HG03342 (cell line): ENCODE measurements around the gene SKAP1.
"Not testable (repeated sequence)": the region's sequence is repeated elsewhere in the genome, so short reads cannot be mapped to it uniquely, and the experiment has no call there.

Experiments used
- ATAC-seq: cut with Tn5 transposase; IDR thresholded peaks from one replicate; pipeline ENCODE4 v1.9.1; 2021; ENCODE audit warnings: mild to moderate bottlenecking, moderate library complexity; ENCODE audit not compliant: unreplicated experiment

Gene SKAP1

DNA sequence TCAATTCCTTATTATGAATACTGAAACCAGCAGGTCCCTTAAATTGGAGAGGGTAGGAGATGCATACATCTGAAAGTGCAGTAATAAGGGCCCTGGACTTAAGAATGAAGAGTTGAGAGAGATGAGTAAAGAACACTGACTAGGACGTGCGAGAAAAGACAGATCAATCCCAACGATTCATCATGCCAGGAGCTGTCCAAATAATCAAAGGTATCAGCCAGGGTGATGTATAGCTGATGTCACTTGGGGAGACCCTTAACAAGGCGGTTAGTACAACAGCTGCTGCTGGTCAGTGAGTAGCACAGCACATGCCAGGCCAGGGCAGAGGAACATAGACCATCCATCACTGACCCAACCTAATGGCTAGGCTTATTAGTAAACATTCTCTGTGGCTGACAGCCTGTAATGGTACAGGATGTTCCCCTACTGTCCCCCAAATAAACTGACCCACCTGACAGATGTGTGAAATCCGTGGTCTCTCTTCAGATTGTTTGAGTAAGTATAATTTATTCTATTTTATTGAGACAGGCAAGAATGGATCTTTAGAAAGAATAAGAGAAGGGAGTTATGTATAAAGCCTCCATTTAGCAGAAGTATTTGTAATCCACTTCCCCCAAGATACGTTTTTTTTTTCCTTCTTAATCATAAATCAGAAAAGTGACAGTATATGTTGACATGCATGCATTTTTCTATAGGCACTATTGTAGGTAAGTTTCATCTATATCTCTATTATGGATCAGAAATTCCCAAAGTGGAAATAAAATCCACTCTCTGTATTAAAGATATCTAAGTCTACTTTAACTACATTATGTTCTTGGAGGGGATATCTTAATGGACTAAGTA lies 204.1 kb downstream of the SKAP1 start:
- no peak for ATAC-seq

DNA sequence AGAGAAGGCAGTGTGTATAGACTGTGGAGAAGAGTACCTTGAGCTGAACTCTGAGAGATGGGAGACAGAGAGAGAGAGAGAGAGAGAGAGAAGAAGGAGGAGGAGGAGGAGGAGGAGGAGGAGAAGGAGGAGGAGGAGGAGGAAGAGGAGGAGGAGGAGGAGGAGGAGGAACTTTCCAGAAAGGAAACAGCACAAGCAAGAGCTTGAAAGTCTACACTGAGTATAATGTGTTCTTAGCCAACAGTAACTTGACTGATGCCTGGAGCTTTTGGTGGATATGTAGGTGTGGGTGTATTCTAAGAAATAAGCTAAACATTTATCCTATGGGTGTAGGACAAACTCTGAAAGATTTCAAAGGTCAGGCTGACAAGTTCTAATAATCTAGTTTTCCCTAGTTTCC lies 206.1 kb downstream of the SKAP1 start:
- no peak for ATAC-seq

DNA sequence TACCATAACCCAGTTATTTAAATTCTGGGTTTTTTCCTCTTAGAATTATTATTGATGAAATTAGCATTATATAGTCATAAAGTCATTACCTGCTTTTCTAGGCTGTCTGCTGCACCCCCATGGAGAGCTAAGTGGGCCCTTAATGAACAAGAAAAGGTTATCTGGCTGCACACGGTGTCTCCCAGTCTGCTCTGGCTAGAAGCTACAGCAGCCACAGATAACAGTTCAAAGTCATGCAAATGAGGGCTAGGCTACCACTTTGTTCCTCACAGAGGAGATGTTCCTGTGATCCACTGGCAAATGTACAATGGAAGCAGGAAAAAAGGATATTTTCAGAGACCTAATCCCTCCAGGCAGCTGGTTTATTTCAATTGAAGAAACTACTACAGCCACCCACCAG lies 210.4 kb downstream of the SKAP1 start:
- no peak for ATAC-seq

DNA sequence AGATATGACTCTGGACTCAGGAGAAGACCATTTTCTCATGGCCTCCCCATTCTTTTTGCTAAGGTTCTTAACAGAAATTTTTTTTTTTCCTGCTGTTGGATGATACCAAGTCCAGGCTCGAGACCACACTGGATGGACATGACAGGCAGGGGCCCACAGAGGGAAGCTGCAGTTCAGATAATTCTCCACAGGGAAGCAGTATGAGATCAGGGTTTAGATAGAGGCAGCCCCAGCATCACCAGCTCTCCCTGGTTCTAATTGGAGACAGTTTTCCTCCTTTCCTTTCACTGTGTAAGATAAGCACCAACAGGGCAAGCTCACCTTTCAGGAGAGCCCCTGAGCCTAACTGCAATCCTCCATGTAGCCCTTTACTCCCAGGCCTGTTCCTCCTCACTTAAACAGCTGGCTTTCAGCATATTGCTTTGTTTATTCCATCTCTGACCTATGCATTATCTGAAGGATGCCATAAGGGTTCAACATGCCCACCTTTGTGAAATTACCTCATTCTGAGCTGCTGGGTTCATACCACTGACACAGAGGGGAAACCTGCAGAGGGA lies 214.4 kb downstream of the SKAP1 start:
- no peak for ATAC-seq

DNA sequence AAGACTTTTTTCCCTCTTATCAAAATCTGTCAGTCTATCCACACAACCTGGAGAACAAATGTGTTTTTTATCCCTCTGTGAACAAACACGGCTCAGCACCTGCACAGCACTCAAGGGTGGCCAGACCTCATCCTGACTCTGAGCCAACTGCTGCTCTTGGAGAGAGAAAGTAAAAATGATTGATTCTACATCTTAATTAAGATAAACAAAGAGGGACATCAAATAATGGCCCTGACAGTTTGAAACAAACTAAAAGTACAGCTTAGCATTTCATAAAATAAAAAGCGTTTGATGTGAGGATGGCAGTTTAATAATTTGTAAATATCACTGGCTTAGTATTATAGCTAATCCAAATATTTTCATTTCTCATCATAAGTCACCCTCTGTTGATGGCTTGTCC lies 216.2 kb downstream of the SKAP1 start:
- no peak for ATAC-seq

DNA sequence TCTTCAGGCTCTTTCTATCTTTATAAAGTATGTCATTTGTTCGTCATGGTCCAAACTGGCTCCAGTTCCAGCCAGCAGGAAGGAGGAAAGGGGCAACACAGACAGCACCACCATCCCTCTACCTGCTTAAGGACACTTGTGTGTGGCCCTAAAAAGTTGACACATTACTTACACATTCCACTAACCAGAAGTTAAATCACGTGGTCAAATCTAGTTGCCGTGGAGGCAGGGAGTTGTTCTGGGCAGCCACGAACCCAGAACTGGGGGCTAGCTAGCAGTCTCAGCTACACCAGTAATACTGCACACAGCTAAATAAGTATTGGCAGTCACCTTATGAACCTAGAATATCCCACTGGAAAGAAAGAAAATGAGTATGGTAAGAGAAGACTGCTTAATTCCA lies 218.2 kb downstream of the SKAP1 start:
- no peak for ATAC-seq

DNA sequence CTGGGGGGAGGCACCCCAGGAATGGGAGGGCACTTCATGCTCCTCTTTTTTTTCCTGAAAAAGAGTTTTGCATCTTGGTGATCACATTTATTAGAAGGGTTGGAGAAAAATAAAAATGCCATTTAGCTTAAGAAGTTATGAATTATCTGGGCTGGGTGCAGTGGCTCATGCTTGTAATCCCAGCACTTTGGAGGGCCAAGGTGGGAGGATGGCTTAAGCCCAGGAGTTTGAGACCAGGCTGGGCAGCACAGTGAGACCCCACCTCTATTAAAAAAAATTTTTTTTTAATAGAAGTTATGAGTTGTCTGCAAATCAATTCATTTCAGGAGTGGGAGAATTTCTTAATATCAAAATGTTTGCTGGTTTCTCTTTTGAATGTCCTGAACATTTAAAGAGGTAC lies 219.0 kb downstream of the SKAP1 start:
- no peak for ATAC-seq

DNA sequence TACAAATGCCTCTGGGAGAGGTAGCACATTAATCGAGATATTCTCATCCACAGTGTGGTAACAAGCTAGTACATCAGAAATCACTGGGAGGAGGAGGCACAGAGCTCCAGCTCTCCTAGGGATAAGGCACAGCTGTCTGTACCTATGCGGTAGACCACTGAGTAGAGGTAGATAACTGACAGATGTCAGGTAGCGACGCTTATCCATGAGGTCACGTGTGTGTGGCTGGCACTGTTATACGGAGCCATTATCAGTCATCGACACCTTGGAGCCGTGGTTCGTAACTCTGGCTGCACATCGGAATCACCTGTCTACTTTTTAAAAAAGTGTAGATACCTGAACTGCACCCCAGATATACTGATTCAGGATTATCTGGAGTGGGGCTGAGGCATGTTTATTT lies 220.0 kb downstream of the SKAP1 start:
- ATAC-seq = no peak

DNA sequence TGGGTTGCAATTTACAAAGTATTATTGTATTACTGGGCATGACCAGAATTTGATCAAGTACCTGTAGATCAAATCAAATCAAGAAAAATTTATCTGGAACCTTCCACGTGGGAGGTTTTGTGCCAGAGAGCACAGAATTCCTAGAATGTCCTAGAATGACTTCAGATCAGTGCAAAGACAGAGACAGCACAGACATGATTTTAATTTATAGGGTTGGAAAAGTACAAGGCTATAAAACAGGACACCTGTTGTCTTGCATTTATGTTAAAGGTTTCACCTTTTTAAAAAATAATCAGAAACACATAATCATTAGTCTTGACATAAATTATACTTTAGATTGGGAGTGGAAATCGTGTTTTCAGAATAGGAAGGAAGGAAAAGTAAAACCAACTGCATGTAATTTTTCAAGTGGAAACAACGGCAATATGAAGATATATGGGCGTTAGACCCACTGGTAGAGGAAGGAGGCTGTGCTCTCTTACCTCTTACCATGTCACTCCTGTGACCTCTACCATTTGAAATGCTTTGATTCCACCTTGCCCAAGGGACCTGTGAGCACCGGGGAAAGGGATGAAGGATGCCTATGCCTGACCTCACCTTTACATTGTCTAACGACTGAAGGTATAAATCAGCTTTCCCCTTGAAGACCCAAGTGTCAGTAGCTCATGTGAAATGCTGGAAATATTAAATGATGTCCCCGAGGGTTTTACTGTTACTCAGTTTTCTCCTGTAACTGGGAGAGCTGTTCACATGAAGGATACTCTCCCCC lies 222.1 kb downstream of the SKAP1 start:
- ATAC-seq = no peak

DNA sequence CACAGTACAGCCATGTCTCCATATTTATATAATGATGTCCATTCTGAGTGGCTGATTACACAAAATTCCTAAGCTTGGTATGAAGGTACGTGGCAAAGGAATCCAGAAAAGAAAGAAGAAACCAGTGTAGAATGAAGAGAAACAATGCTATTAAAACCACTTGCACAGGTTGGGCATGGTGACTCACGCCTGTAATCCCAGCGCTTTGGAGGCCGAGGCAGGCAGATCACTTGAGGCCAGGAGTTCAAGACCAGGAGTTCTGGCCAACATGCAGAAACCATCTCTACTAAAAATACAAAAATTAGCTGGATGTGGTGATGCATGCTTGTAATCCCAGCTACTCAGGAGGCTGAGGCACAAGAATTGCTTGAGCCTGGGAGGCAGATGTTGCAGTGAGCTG lies 223.0 kb downstream of the SKAP1 start:
- ATAC-seq = not testable (repeated sequence)

DNA sequence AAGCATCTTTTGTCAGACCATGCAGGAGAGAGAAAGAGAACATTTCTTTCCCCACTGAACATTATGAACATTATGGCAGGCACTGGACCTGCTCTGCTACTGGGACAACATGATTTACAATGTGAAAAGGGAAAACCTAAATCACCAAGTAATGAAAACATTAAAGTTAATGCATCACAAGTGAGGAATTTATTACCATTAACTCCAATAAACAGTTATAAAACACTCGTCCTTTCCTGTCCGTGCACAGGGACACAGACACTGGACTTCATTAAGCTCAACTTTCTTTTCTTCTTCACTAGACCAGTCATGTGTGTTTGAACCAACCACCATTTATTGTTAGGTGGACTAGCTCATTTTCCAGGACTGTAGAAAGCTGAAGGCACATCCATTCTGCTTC lies 227.1 kb downstream of the SKAP1 start:
- ATAC-seq = no peak

DNA sequence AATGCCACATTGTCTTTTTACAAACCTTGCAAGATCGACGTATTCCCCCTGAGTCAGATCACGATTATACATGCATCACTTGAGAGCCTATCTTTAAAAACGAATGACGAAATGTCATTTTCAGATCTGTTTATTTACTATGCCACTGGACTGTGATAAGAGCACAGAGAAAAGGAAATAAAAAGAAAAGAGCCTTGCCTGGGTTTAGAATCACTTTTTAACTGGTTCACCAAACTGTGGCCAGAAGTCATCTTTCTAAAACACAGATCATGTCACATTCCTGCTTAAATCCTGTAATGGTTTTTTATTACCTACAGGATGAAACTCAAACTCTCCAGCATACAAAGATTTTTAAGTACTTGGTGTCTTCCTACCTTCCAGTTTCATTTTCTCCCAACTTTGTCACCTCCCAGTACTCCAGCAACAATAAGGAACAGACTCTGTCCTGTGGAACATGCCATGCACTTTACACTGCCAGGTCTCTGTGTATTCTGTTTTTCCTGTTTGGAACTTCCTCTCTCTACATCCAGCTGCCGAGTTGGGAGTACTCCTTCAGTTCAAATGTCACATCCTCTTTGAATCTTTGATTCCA lies 231.0 kb downstream of the SKAP1 start:
- ATAC-seq = no peak

DNA sequence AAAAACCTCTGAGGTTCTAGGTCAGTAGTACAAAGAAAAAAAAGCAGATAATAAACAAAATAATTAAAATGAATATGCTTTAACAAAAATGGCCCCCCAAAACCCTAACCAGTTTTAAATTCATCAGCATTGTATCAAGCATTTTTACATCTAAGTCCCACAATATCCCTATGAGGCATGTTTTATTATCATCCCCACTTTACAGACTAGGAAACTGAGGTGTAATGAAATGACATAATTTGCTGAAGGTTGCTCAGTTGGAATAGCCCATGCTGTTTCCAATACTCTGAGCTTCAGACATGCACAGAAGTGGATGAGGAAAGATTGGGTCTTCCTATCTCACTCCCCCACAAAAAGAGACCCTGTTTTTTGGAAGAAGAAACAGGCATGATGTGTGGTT lies 234.1 kb downstream of the SKAP1 start:
- ATAC-seq = no peak

DNA sequence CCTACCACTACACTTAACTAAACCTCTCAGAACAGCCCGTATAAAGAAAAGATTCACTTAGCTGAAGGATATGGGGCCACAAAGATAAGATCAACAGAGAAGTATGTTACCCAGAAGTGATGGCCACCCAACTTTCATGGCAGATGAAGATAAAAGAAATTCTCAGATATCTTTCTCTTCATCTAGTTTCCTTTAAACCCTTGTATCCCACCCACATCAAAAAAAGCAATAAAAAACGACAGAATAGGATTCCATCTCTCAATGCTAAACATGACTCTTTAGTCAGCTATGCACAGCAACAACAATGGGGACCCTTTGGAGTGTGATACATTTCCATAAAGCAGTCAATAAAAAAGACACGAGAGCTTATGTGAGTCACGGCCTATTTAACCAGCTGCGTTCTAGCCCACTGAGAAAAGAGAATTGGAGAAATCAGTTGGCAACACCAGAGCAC lies 235.9 kb downstream of the SKAP1 start:
- ATAC-seq = no peak

DNA sequence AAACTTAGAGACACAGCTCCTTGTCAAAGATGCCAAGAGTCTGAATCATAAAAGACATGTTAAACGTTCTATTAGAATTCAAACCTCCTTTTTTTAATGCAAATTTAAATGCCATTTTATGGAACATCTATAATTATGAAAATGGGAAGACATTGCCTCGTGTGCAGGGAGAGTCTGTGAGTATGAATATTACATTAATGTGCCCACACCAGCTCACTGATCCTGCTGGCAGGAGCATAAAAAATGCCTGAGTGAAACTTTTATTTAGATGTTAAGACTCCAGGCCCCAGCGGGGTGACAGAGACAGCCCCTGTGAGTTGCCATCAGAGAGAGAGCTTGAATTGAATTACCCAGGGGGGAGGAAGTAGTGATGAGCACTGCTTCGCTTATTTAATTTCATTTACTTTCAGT lies 237.7 kb downstream of the SKAP1 start:
- no peak for ATAC-seq

DNA sequence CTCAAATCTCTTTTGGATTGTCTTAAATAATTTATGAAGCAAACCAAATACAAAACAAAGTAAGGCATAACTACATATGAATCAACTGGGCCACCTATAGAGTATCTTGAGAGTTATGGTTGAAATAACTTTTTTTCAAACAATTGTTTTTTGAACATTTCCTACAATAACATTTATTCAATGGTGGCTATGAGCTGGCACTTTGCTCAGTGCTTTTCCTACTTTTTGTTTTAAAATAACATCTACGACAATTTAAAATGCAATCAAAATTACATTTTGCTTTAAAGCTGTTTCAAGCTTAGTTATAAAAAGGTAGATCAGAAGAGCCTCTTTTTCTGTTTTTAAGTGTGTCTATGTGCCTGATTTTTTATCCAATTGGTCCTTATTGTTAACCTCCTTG lies 238.7 kb downstream of the SKAP1 start:
- no peak for ATAC-seq

DNA sequence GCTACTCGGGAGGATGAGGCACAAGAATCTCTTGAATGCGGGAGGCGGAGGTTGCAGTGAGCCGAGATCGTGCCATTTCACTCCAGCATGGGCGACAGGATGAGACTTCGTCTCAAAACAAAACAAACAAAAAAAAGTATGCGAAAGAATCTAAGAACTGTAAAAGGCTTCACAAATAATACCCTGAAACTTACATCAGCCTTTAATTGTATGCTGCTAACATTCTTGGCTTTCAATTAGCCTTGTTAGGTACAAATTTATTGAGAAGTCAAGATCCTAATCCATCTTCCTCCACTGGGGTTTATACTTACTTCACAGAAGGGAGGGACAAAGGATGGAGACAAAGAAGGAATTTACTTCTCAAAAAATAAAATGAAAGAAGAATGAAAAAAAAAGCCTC lies 239.1 kb downstream of the SKAP1 start:
- no peak for ATAC-seq

DNA sequence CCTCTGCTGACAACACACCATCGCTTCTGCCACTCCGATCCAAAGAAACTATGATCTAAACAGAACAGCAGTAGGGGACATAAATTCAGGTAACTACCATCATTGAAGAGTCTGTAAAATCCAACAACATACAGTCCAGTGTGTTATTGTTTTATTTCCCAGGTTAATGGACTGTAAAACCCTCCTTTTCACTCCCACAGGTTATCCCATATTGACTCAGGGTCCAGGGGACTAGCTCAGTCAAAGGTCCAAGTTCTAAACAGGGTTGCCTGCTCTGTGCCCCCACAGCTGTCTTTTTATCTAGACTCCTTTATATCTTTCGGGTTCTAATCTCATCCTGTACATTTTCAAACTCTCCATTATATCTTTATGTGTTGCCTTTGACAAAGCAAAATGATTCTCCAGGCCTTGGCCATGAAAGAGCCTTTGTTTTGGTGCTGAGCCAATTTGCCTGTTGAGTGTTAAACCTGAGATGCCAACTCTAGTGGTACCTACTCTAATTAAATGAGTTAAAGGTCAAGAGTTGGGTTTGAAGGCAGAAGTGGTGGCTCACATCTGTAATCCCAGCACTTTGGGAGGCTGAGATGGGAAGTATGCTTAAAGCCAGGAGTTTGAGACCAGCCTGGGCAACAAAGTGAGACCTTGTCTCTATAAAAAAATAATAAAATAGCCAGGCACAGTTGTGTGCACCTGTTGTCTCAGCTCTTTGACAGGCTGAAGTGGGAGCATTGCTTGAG lies 242.0 kb downstream of the SKAP1 start:
- no peak for ATAC-seq

DNA sequence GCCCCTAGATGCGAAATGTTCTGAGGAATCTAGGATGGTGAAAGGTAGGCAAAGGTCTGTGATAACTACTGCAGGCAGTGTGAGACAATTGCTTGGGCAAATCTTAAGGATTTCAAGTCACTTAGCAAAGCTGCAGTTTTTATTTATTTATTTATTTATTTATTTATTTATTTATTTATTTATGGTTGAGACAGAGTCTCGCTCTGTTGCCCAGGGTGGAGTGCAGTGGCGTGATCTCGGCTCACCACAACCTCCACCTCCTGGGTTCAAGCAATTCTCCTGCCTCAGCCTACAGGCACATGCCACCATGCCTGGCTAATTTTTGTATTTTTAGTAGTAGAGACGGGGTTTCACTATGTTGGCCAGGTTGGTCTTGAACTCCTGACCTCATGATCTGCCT lies 243.7 kb downstream of the SKAP1 start:
- not testable (repeated sequence) for ATAC-seq

DNA sequence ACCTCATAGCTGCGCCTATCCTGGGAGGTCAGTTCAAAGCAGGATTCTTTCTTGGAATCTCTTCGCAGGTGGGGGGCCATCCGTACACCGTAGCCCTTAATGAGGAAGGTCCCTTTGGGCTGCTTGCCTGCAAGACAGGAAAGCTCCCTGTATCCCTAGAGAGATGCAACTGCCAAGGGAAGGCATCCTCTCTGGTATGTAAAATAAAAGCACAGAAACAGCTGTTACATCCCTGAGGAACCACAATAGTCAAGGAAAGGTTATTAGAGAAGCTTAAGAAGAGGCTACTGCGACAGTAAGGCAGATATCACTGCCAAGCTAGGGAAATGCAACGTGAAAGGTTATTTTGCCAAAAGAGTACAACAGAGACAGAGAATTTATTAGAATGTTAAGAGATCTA lies 245.3 kb downstream of the SKAP1 start:
- ATAC-seq = no peak

DNA sequence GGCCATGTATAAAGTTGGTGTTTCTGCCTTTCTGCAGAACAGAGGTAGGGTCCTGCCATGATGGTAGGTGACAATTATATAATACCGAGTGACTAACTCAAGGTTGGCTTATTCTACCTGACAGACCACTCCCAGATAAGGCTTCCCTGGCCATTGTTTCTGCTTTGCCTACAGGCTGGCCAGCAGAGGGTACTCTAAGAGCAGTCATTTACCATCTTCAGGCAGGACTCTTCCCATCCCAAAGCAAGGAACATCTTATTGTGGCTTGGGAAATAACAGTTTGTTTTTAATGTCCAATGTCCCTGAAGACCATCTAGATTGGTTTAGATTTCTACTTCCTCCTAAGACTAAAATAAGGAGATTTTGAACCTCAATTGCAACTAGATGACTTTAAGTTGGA lies 248.4 kb downstream of the SKAP1 start:
- no peak for ATAC-seq
